ENCODE data around the gene OR2AE1. TPM values are rescaled to one million over a fixed set of nuclear protein-coding genes. Genes with fewer than 3 reads are reported as not detected.

The OR2AE1 gene
- under 0.01 and 0.28 TPM in 2 replicates for total RNA-seq

GRCh38 chr7:99876933-99877332 lies at the start of gene OR2AE1:
Gene OR2AE1 (minus strand): TSS chr7:99877033. CDS start chr7:99877033, 0 bp downstream.

GRCh38 chr7:99918959-99919813 lies 42.4 kb upstream of the OR2AE1 start, which contains the start of gene TRIM4:
Gene TRIM4 (minus strand): TSS chr7:99919530. CDS start chr7:99919401, 129 bp downstream.

Other genes starting within 250 kb of the OR2AE1 start
- gene CYP3A5, start 197.0 kb downstream of the OR2AE1 start, total RNA-seq: under 0.01 TPM in 1 of 2 replicates, not detected in the other
- gene CYP3A7, start 141.8 kb downstream of the OR2AE1 start, total RNA-seq: not detected in 2 replicates
- gene CYP3A4, start 92.8 kb downstream of the OR2AE1 start, total RNA-seq: not detected in 2 replicates
- not detected in 2 replicates for gene CYP3A43, start 49.0 kb downstream of the OR2AE1 start, total RNA-seq
- 16.7 and 22.8 TPM in 2 replicates for gene TRIM4, start 42.5 kb upstream of the OR2AE1 start, total RNA-seq
- gene GJC3, start 52.6 kb upstream of the OR2AE1 start, total RNA-seq: 0.19 and 0.28 TPM in 2 replicates
- not detected in 2 replicates for gene AZGP1, start 99.0 kb upstream of the OR2AE1 start, total RNA-seq
- gene ZKSCAN1, start 138.6 kb upstream of the OR2AE1 start, total RNA-seq: 35.3 and 49.3 TPM in 2 replicates
- 7.9 and 11.8 TPM in 2 replicates for gene ZSCAN21, start 172.7 kb upstream of the OR2AE1 start, total RNA-seq
- 17.4 and 20.0 TPM in 2 replicates for gene ZNF3, start 204.7 kb upstream of the OR2AE1 start, total RNA-seq
- 41.7 and 150 TPM in 2 replicates for gene COPS6, start 211.9 kb upstream of the OR2AE1 start, total RNA-seq
- gene MCM7, start 224.4 kb upstream of the OR2AE1 start, total RNA-seq: 20.0 and 148 TPM in 2 replicates
- gene AP4M1, start 224.6 kb upstream of the OR2AE1 start, total RNA-seq: 16.5 and 22.0 TPM in 2 replicates
- gene TAF6, start 242.3 kb upstream of the OR2AE1 start, total RNA-seq: 33.0 and 51.6 TPM in 2 replicates
- 39.9 and 57.2 TPM in 2 replicates for gene CNPY4, start 242.6 kb upstream of the OR2AE1 start, total RNA-seq
- gene MBLAC1, start 249.9 kb upstream of the OR2AE1 start, total RNA-seq: 2.5 and 4.2 TPM in 2 replicates

All from regular cardiac myocyte (primary cell).